GM21717 (cell line): ENCODE data around the gene RCE1.

ENCODE experiments used
- ATAC-seq: cut with Tn5 transposase; IDR thresholded peaks from one replicate; pipeline ENCODE4 v1.9.1; 2021; ENCODE audit warnings: mild to moderate bottlenecking, moderate library complexity; ENCODE audit not compliant: unreplicated experiment

Gene RCE1

GRCh38 chr11:66856496-66857233 is 13.4 kb downstream of the RCE1 start, which contains the start of gene LRFN4:
Gene LRFN4 (plus strand): TSS chr11:66857064. CDS start chr11:66857745, 681 bp downstream.
- peak; percentile 15 for ATAC-seq

DNA sequence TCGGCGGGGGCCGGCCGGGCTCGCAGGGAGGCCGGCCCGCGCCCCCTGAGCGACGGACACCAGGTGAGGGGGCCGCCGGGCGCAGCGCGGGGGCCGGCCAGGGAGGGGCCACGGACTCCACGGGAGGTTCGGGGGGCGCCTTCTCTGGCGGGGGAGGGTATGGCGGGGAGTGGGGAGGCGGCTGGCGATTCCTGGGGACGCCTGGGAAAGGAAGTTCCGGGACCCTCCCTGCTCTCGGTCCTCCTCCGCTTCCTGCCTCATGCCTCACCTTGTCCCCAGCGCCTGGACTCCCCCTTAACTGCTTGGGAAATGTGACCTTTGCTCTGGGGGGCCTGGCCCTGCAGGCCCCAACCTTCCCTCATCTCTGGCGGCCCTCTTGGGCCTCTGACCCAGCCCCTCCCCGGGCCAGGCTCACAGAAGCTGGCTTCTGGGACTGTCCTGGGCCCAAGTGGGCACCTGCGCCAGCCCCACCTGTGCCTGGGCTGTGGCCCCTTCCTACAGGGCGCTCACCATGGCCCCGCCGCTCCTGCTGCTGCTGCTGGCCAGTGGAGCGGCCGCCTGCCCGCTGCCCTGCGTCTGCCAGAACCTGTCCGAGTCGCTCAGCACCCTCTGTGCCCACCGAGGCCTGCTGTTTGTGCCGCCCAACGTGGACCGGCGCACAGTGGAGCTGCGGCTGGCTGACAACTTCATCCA is 14.1 kb downstream of the RCE1 start:
- no peak for ATAC-seq

DNA sequence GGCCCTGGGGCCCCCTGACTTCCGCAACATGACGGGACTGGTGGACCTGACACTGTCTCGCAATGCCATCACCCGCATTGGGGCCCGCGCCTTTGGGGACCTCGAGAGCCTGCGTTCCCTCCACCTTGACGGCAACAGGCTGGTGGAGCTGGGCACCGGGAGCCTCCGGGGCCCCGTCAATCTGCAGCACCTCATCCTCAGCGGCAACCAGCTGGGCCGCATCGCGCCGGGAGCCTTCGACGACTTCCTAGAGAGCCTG is 14.6 kb downstream of the RCE1 start:
- no peak for ATAC-seq

DNA sequence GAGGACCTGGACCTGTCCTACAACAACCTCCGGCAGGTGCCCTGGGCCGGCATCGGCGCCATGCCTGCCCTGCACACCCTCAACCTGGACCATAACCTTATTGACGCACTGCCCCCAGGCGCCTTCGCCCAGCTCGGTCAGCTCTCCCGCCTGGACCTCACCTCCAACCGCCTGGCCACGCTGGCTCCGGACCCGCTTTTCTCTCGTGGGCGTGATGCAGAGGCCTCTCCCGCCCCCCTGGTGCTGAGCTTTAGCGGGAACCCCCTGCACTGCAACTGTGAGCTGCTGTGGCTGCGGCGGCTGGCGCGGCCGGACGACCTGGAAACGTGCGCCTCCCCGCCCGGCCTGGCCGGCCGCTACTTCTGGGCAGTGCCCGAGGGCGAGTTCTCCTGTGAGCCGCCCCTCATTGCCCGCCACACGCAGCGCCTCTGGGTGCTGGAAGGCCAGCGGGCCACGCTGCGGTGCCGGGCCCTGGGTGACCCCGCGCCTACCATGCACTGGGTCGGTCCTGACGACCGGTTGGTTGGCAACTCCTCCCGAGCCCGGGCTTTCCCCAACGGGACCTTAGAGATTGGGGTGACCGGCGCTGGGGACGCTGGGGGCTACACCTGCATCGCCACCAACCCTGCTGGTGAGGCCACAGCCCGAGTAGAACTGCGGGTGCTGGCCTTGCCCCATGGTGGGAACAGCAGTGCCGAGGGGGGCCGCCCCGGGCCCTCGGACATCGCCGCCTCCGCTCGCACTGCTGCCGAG is 15.1 kb downstream of the RCE1 start:
- ATAC-seq: no peak

- no peak for ATAC-seq
Observed at GRCh38 chr11:66858939-66859685, 15.9 kb downstream of the RCE1 start.

DNA sequence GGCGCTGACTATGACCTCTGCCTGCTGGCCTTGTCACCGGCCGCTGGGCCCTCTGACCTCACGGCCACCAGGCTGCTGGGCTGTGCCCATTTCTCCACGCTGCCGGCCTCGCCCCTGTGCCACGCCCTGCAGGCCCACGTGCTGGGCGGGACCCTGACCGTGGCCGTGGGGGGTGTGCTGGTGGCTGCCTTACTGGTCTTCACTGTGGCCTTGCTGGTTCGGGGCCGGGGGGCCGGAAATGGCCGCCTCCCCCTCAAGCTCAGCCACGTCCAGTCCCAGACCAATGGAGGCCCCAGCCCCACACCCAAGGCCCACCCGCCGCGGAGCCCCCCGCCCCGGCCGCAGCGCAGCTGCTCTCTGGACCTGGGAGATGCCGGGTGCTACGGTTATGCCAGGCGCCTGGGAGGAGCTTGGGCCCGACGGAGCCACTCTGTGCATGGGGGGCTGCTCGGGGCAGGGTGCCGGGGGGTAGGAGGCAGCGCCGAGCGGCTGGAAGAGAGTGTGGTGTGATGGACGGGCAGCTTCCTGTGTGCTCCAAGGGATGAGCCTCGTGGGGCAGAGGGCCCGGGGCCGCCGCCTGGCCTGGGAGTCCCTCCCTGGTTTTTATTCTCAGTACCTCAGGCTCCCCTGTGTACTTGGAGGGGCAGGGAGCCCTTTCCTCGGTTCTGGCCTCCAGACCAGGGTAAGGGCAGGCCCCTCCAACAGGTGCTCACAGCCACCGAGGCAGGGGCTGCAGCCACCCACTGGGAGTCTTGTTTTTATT is 16.6 kb downstream of the RCE1 start:
- ATAC-seq: no peak

GRCh38 chr11:66860449-66860831 is 17.2 kb downstream of the RCE1 start:
- no peak for ATAC-seq

DNA sequence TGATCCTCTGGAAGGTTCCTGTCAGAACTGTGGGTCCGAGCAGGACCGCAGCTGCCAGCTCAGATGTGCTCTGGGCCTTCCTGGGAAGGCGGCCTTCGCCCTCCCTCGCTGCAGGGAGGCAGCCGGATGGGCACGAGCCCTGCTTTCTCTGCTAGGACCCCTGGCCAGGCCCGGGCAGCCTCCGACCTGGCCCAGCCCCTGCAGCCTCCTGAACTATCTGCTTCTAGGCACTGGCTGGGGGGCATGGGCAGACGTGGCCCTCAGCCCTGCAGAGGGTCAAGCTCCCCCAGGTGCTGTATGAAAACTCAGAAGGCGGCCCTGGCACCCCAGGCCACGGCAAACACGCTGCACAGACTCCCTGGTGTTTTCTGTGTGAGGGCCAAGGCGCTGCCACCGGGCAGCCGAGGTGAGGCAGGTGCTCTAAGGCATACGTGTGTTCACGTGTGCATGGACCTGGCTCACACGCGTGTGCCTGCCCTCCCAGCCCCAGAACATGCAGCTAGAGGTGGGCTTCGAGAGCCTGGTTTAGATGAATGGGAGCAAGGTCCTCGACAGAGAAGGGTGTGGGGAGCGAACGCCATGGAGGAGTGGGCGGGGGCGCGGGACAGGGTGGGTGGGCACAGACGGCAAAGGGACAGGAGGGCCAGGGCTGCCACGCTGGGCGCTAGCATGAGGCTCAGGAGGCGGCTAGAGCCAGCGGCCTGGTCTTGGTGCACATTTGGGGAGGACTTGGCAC is 18.0 kb downstream of the RCE1 start:
- no peak for ATAC-seq

- ATAC-seq: no peak
Observed at GRCh38 chr11:66861774-66862558, 18.7 kb downstream of the RCE1 start.

- no peak for ATAC-seq
Observed at GRCh38 chr11:66862559-66863037, 19.4 kb downstream of the RCE1 start.

DNA sequence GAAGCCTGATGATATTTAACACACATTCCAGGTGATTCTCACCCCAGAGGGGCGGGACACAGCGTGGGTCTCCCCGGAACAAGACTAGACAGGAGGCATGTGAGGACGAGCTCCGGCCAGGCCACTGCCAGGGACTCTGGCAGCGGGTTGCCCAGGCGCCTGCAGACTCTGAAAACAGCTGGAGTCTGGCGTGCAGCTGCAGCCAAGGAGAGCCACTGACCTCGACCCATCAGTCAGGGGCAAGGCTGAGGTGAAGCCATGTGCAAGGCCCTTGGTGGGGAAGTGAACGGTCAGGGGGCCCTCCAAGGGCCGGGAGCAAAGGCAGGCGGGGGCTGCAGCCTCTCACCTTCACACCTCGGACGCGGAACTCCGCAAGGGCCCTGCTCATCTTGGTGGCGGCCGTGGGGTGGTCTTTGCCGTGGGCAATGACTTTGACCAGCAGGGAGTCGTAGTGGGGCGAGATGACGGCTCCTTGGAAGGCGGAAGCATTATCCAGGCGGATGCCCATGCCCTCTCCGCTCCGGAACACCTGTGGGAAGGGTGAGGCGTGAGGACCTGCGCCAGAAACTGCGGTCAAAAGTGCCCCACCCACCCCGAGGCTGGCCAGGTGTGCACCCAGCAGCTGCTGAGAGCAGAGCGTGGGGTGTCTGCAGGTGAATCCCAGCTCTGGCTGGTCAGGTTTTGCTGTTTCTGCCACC is 20.3 kb downstream of the RCE1 start:
- no peak for ATAC-seq

DNA sequence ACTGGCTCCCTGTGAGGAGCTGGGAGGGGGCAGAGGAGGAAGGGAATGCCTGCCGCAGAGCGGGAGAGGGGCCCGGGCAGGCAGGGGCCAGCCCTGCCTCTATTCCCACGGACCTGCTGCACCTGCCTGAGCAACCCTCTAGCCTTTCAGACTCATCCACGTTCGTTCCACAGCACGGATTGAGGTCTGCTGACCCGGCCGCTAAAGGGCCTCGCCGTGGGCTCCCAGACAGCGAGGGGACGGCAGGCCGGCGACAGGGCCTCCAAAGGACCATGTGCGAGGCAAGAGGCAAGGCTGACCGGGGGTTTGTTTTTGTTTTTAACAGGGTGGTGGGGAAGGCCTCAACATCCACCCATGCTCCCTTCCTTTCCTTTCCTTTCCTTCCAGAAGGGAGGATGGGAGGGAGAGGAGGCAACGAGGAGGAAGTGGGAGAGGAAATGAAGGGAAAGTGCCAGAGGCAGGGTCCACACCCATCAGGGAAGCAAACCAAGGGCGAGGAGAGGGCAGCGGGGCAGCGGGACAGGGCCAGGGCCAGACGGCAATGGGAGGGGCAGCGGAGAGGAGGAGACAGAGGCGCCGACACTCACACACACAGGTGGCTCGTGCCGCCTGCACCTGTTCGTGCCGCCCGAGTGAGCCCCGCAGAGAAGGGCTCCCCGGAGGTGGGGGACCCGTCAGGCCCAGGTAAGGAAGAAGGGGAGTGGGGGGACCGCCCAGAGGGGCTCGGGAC is 21.1 kb downstream of the RCE1 start:
- no peak for ATAC-seq

- no peak for ATAC-seq
Observed at GRCh38 chr11:66864924-66865697, 21.9 kb downstream of the RCE1 start.

DNA sequence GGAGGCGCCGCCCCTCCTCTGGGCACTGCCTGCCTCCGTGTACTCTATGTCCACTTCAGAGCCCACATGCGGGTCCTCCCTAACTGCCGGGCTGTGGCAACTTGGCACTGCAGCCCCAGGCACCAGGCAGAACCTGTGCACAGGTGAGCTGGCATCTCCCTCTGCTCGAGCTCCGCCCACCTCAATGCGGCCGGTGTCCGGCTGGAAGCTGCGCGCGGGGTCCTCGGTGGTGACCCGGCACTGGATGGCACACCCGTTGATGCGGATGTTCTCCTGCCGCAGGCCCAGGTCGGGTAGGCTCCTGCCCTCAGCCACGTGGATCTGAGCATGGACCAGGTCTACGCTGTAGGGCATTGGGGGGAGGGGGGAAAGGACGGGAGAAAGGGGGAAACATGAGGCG is 22.8 kb downstream of the RCE1 start:
- no peak for ATAC-seq

- no peak for ATAC-seq
Observed at GRCh38 chr11:66866511-66866986, 23.3 kb downstream of the RCE1 start.

DNA sequence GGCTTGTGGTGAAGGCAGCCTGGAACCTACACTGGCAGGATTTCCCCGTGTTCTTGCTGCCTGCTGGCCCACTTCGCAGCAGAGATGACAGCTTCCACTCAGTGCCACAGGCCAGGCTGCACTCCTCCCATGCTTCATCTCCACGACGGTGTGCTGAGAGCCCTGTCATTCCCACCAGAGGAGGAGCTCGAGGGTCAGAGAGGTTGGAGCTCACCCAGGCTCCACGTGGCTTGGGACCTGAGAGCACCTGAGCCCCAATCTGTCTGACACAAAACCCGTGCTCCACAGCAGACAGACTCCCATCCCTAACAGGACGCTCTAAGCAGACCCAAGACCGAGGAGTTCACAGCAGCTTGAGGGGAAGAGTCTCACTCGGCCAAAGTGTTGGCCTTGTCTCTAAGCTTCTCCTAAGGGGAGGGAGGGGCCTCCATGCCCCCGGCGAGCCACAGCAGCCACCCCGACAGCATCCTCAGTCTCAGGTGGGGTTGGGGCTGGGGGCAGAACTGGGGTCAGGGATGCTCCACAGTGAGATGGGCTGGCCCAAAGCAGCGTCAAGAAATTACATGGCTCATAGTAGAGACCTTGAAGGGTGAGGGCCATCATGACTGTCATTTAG is 24.3 kb downstream of the RCE1 start:
- no peak for ATAC-seq
